Measurements from ENCODE around the gene NCOA7. TPM values are rescaled to one million over a fixed set of nuclear protein-coding genes. Genes with fewer than 3 reads are reported as not detected.

The NCOA7 gene
- total RNA-seq, 3 donors from 2014 or later (not counting 1 experiment from before 2014, with no cell fraction given), result 37.3 to 66.6 (median 56.8) TPM

GRCh38 chr6:125854355-125854754 lies 63.6 kb downstream of the NCOA7 start:
- H3K27ac ChIP-seq (ENCODE audit: low read length), result no peak overlapping the region
- H3K36me3 ChIP-seq (ENCODE audit: control insufficient read depth, insufficient read depth, low read length), result peaks cover 2% of the 10 kb centered on the region
- H3K4me3 Mint-ChIP-seq, result no peak overlapping the region
- no peaks in the 10 kb centered on the region for H3K27me3 ChIP-seq (ENCODE audit: control insufficient read depth, insufficient read depth, low read length)
- no peaks in the 10 kb centered on the region for H3K9me3 ChIP-seq (ENCODE audit: control insufficient read depth, insufficient read depth, low read length)
- H3K4me1 Mint-ChIP-seq, result peaks cover 30% of the 10 kb centered on the region in 2 donors
- H3K27ac Mint-ChIP-seq, result peak overlapping the region in 1 of 2 donors; percentile 44
- DNase-seq (no peak), ATAC-seq (no peak)
- H3K9me3 Mint-ChIP-seq, result no peaks in the 10 kb centered on the region
- no peaks in the 10 kb centered on the region for H3K4me1 ChIP-seq (ENCODE audit: control insufficient read depth, insufficient read depth, low read length)
- no peak for TF ChIP-seq CTCF (IDR thresholded peaks at IDR 0.05)
- no peak overlapping the region for H3K4me3 ChIP-seq (ENCODE audit: low read length)
- H3K36me3 Mint-ChIP-seq, result no peaks in the 10 kb centered on the region
- intact Hi-C loops (cut with micrococcal nuclease), result no loop called here
- no peaks in the 10 kb centered on the region for H3K27me3 Mint-ChIP-seq (ENCODE audit: low read depth in 2 of 2)

- H3K9me3 ChIP-seq (ENCODE audit: control insufficient read depth, insufficient read depth, low read length), result no peaks in the 10 kb centered on the region
- no peaks in the 10 kb centered on the region for H3K36me3 Mint-ChIP-seq
- no peak overlapping the region for H3K4me3 ChIP-seq (ENCODE audit: low read length)
- ATAC-seq (no peak), DNase-seq (no peak)
- 76% methylated on average over 3 of the region's 6 CpGs for WGBS (ENCODE audit: insufficient coverage)
- intact Hi-C loops (cut with micrococcal nuclease), result no loop called here
- H3K27me3 ChIP-seq (ENCODE audit: control insufficient read depth, insufficient read depth, low read length), result no peaks in the 10 kb centered on the region
- no peaks in the 10 kb centered on the region for H3K9me3 Mint-ChIP-seq
- H3K4me1 ChIP-seq (ENCODE audit: control insufficient read depth, insufficient read depth, low read length), result no peaks in the 10 kb centered on the region
- no peaks in the 10 kb centered on the region for H3K27me3 Mint-ChIP-seq (ENCODE audit: low read depth in 2 of 2)
- H3K36me3 ChIP-seq (ENCODE audit: control insufficient read depth, insufficient read depth, low read length), result peaks cover 2% of the 10 kb centered on the region
- no peak overlapping the region for H3K4me3 Mint-ChIP-seq
- H3K27ac Mint-ChIP-seq, result no peak overlapping the region
- H3K27ac ChIP-seq (ENCODE audit: low read length), result no peak overlapping the region
- TF ChIP-seq CTCF (IDR thresholded peaks at IDR 0.05), result no peak
- peaks cover 30% of the 10 kb centered on the region in 2 donors for H3K4me1 Mint-ChIP-seq
Observed at GRCh38 chr6:125855783-125856182, 65.0 kb downstream of the NCOA7 start.

- no peak overlapping the region for H3K4me3 Mint-ChIP-seq
- H3K27me3 Mint-ChIP-seq (ENCODE audit: low read depth in 2 of 2), result no peaks in the 10 kb centered on the region
- no peaks in the 10 kb centered on the region for H3K9me3 ChIP-seq (ENCODE audit: control insufficient read depth, insufficient read depth, low read length)
- peaks cover 17 to 25% of the 10 kb centered on the region in 2 donors for H3K4me1 Mint-ChIP-seq
- peaks cover 2% of the 10 kb centered on the region for H3K36me3 ChIP-seq (ENCODE audit: control insufficient read depth, insufficient read depth, low read length)
- H3K27ac Mint-ChIP-seq, result no peak overlapping the region
- DNase-seq, result no peak
- no peaks in the 10 kb centered on the region for H3K4me1 ChIP-seq (ENCODE audit: control insufficient read depth, insufficient read depth, low read length)
- ATAC-seq, result no peak
- TF ChIP-seq CTCF (IDR thresholded peaks at IDR 0.05), result no peak
- no peaks in the 10 kb centered on the region for H3K36me3 Mint-ChIP-seq
- no peaks in the 10 kb centered on the region for H3K27me3 ChIP-seq (ENCODE audit: control insufficient read depth, insufficient read depth, low read length)
- H3K27ac ChIP-seq (ENCODE audit: low read length), result no peak overlapping the region
- WGBS (ENCODE audit: insufficient coverage), result 96% methylated on average over 6 of the region's 6 CpGs
- intact Hi-C loops (cut with micrococcal nuclease), result no loop called here
- H3K4me3 ChIP-seq (ENCODE audit: low read length), result no peak overlapping the region
- no peaks in the 10 kb centered on the region for H3K9me3 Mint-ChIP-seq
Observed at GRCh38 chr6:125857846-125858245, 67.1 kb downstream of the NCOA7 start.
